GM06990 (cell line): ENCODE data around the gene ZNF862.

Experiments
- DNase-seq: peaks from one replicate; pipeline ENCODE4 v3.0.0-alpha.2; 2011; ENCODE audit not compliant: insufficient read length; ENCODE audit errors: extremely low read depth
- H3K27me3 ChIP-seq: replicated peaks from 2 replicates; pipeline ENCODE4 v1.6.0; 2011; ENCODE audit warnings: low read length; ENCODE audit not compliant: control insufficient read depth, insufficient read depth
- H3K36me3 ChIP-seq: 2 replicates; pipeline ENCODE4 v1.5.1; 2011; ENCODE audit warnings: low read length; ENCODE audit not compliant: control insufficient read depth, insufficient read depth
- H3K4me3 ChIP-seq: replicated peaks from 2 replicates; pipeline ENCODE4 v1.5.1; 2011; ENCODE audit warnings: low read depth, mild to moderate bottlenecking, control low read depth, low read length
- CTCF ChIP-seq: IDR thresholded peaks from 2 replicates; pipeline ENCODE4 v1.5.1; 2011; ENCODE audit warnings: low read length, control low read depth, mild to moderate bottlenecking, inconsistent platforms; ENCODE audit not compliant: insufficient read depth, poor library complexity, severe bottlenecking

The ZNF862 gene

GRCh38 chr7:149817836-149818535, 20.2 kb upstream of the ZNF862 start:
- Histone ChIP-seq H3K27me3 (no peaks in the 10 kb centered on the region; the same call in 1 of the 2 replicates), H3K36me3 (no peaks in the 10 kb centered on the region), H3K4me3 (no peak overlapping the region)
- no peak for TF ChIP-seq CTCF
- no peak for DNase-seq

- DNase-seq, result no peak
- no peaks in the 10 kb centered on the region for H3K36me3 ChIP-seq
- H3K4me3 ChIP-seq, result no peak overlapping the region
- TF ChIP-seq CTCF, result no peak
- H3K27me3 ChIP-seq, result no peaks in the 10 kb centered on the region; the same call in 1 of the 2 replicates
Observed at GRCh38 chr7:149818536-149818840, 19.7 kb upstream of the ZNF862 start.

GRCh38 chr7:149819141-149819960, 18.8 kb upstream of the ZNF862 start:
- Histone ChIP-seq H3K4me3 (no peak overlapping the region), H3K27me3 (no peaks in the 10 kb centered on the region; the same call in 1 of the 2 replicates), H3K36me3 (no peaks in the 10 kb centered on the region)
- no peak for TF ChIP-seq CTCF
- no peak for DNase-seq

- no peak for TF ChIP-seq CTCF
- Histone ChIP-seq H3K27me3 (no peaks in the 10 kb centered on the region; the same call in 1 of the 2 replicates), H3K4me3 (no peak overlapping the region)
Observed at GRCh38 chr7:149819961-149820340, 18.2 kb upstream of the ZNF862 start.

GRCh38 chr7:149820622-149821190, 17.5 kb upstream of the ZNF862 start:
- Histone ChIP-seq H3K4me3 (no peak overlapping the region), H3K27me3 (no peaks in the 10 kb centered on the region; the same call in 1 of the 2 replicates), H3K36me3 (no peaks in the 10 kb centered on the region)
- no peak for DNase-seq
- TF ChIP-seq CTCF, result no peak

More at GRCh38 chr7:149819961-149820340, 18.2 kb upstream of the ZNF862 start:
- DNase-seq, result no peak
- H3K36me3 ChIP-seq, result no peaks in the 10 kb centered on the region
